HG02970 (cell line): ENCODE data around the gene RASGRF2.

Experiments
- ATAC-seq: cut with Tn5 transposase; IDR thresholded peaks from one replicate; pipeline ENCODE4 v1.9.1; 2021; ENCODE audit warnings: mild to moderate bottlenecking, moderate library complexity, moderate number of reproducible peaks; ENCODE audit not compliant: unreplicated experiment, low FRiP score

Gene RASGRF2

GRCh38 chr5:80959768-80960442, at the start of gene RASGRF2:
TSS of gene RASGRF2 (plus strand) at chr5:80960363. CDS start at chr5:80960739, 376 bp downstream.
- no peak for ATAC-seq

GRCh38 chr5:80912479-80912878, 47.7 kb upstream of the RASGRF2 start:
- no peak for ATAC-seq

DNA sequence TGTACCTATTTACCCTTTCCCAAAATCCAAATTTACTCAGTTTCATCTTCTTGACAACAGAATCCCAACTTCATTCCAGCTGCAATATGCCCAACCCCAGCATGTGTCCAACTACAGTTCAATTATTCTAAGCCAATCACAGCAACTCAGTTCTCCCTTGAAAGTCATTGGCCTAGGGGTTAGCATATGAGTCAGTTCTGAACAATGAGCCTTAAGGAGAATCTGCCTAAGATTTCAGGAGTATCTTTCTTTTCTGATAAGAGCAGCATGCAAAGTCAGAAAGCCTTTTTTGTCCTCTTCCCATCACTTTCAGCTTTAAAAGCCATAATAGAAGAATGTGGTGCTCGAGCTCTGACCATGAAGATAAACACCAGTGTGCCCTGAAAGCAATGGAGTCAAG, 44.4 kb upstream of the RASGRF2 start:
- no peak for ATAC-seq

DNA sequence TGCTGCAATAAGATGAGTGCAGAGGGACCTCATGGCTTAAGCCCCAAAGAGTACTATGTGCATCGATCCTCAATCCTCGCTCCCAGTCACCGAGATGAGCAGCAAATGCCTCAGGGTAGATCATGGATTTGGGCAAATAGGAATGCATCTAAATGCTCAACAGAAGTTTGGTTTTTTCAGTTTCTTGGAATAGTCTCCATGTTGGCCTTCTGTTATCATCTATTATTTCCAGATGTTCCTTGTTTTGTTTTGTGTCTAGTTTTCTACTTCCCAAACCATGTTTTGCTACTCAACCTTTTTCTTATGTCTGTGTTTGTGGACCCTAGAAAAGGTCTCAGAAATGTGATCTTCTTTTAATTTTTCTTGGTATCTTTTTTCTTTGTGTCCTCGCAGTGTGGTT, 43.5 kb upstream of the RASGRF2 start:
- ATAC-seq, result no peak

DNA sequence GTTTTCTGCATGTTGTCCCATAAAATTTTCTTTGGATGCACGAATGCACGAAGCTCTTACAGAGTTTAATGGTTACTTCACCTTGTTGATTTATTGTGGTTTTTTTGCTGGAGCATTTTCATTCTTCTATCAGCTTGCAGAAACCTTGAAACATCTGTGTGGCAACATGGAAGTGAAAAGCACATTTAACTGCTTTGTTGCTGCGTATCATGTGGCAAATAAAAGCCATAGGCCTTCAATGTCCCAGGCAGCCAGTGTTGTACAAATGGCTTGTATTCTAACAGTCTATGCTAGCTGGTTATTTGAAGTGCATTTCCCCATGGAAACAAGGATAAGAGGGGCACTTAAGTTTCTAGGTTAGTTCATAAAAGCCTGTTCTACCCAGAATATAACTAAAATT, 42.5 kb upstream of the RASGRF2 start:
- ATAC-seq, result no peak

- ATAC-seq, result no peak
These were observed 40.4 kb upstream of the RASGRF2 start for GRCh38 chr5:80919678-80920196.

- no peak for ATAC-seq
These were observed 39.8 kb upstream of the RASGRF2 start for GRCh38 chr5:80920333-80920732.

- no peak for ATAC-seq
These were observed 39.1 kb upstream of the RASGRF2 start for GRCh38 chr5:80921026-80921425.

- no peak for ATAC-seq
These were observed 34.2 kb upstream of the RASGRF2 start for GRCh38 chr5:80925931-80926330.

DNA sequence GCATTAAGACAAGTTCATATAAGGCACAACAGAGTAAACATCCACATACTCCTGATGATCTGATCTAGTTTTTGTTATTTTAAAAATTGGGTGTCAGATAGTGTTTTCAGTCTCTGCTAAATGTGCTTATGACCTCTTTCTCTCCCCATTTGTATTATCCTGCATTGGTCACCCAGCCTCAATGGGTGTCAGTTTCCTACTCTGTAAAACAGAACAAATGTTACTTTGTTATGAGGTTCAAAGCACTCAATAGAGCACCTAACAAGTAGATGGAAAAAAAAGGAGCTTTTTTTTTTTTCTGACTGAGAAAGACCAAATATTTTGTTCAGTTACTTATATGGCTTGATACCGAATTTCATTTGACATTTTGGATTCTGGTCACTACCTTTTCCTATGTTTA, 33.6 kb upstream of the RASGRF2 start:
- no peak for ATAC-seq

DNA sequence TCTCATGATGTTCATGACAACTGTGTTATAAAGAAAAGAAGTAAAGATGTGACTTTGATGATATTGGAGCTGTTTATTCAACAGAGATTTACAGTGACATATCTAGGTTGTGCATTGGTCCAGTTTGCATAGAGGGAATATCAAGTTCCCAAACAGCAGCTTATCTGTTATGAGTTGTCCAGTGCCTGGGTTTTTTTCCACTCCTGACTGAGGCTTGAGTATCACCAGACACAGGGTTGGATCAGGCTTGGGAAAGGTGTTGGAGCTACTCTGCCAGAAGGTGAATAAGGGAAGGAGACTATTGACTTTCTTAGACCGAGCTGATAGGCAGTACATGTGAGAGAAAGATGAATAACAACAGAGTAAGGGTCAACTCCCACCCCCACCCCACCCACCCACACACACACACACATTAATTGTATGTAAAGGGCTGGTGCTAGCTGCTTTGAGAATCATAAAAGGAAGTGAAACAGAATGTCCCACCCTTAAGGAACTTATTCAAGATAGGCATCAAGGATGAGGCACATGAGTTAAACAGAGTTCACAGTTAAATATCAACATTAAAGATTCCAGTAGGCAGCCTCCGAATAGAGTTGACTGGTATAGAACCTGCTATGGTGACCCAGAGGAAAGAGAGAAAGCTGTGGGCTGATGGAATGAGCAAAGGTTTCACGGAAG, 33.0 kb upstream of the RASGRF2 start:
- ATAC-seq, result no peak

- no peak for ATAC-seq
These were observed 32.1 kb upstream of the RASGRF2 start for GRCh38 chr5:80928073-80928472.

- ATAC-seq, result no peak
These were observed 29.2 kb upstream of the RASGRF2 start for GRCh38 chr5:80930940-80931339.

GRCh38 chr5:80931411-80931810, 28.8 kb upstream of the RASGRF2 start:
- no peak for ATAC-seq

GRCh38 chr5:80933036-80933435, 27.1 kb upstream of the RASGRF2 start:
- no peak for ATAC-seq

- ATAC-seq, result no peak
These were observed 25.4 kb upstream of the RASGRF2 start for GRCh38 chr5:80934751-80935150.

DNA sequence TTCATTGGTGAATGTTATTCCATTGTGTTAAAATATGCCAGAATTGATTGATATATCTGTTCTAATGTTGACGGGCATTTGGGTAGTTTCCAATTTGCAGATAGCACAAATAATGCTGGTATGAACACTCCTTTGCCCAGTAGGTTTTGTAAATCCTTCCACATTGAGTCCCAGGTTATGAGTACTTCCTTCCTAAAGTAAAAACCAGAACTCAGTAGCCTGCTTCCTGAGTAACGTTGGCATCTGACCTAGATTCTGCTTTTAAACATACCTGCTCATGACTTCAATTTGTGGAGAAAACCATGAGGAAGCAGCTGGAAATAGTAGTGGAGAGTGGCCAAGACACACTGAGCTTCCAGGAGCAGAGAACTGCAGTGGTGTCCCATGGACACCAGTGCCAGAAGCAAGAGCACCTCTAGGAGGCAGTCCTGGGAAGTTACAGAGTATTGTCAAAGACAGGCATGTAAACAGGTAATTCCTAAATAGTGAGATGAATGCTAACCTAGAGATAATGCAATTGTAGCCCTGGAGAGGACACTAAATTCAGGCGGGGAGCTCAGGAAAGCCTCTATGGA, 24.3 kb upstream of the RASGRF2 start:
- ATAC-seq, result no peak

DNA sequence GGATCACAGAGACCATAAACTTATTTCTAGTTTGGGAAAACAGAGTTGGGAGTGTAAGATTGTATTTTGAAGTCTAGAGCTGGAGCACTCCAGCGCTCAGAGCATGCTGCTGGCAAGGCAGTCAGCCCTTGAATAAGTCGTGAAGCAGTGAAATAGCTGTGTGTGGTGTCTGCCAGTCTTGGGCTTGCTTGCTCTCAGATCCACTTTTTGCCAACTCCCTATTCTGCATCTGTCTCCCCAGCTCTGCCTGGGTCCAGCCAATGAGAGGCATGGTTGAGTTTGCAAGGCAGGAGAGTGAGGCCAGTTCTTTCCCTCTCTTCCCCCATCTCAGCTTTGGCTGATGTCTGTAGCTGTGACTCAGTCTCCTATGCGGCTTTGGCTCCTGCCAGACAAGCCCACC, 23.3 kb upstream of the RASGRF2 start:
- no peak for ATAC-seq

GRCh38 chr5:80937584-80938356, 22.4 kb upstream of the RASGRF2 start:
- ATAC-seq, result no peak

GRCh38 chr5:80941496-80941895, 18.7 kb upstream of the RASGRF2 start:
- ATAC-seq, result no peak

- no peak for ATAC-seq
These were observed 8.8 kb upstream of the RASGRF2 start for GRCh38 chr5:80951366-80951765.
